ENCODE measurements around the gene PITPNC1.

Gene PITPNC1

DNA sequence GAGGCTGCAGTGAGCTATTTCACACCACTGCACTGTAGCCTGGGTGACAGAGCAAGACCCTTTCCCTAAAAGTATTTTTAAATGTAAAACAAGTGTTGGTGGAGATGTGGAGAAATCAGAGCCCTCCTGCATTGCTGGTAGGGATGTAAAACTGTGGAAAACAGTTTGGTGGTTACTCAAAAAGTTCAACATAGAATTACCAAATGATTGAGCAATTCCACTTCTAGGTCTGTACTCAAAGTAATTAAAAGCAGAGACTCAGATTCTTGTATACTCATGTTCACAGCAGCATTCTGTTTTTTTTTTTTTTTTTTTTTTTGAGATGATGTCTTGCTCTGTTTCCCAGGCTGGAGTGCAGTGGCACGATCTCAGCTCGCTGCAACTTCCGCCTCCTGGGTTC lies 141.8 kb downstream of the PITPNC1 start:
- no peak for DNase-seq (ENCODE audit: low read depth)

GRCh38 chr17:67519801-67520251 lies 142.7 kb downstream of the PITPNC1 start:
- H3K4me3 ChIP-seq (ENCODE audit: low read length), result no peak overlapping the region
- no peak for DNase-seq (ENCODE audit: low read depth)
- no peak for TF ChIP-seq CTCF (IDR thresholded peaks at IDR 0.05; ENCODE audit: insufficient read depth, low read depth, low read length, missing control alignments)

More for the DNA sequence above, 141.8 kb downstream of the PITPNC1 start:
- TF ChIP-seq CTCF (IDR thresholded peaks at IDR 0.05; ENCODE audit: insufficient read depth, low read depth, low read length, missing control alignments), result no peak
- no peak overlapping the region for H3K4me3 ChIP-seq (ENCODE audit: low read length)

DNA sequence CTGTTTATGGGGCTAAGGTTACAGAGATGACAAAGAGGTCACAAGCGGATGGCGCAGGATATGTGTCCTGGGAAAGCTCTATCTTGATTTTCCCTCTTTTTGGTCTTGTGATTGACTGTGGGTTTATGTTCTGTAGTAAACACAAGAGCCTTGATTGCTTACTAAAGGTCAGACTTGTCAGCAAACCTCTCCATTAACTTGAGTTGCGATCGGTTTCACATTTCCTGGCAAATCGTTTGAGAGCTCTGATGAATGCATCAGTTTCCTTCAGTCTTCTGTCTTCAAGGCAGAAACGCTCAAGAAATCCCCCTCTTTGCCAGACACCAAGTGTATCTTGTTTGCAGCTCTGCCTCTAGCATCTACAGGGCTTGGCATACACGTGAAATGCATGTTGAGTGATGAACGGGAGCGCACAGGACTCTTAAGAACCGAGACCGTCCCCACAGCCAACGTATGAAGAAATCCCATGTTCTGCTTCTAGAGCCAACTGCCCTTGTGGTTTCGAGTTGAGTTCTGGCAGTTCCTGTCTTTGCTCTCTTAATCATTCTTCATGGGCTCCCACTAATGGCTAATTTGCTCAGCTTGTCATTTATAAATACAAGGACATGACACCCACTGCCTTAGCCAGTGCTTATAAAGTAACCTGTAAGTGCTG lies 143.3 kb downstream of the PITPNC1 start:
- DNase-seq (ENCODE audit: low read depth), result peak; percentile 24
- H3K4me3 ChIP-seq (ENCODE audit: low read length), result no peak overlapping the region
- TF ChIP-seq CTCF (IDR thresholded peaks at IDR 0.05; ENCODE audit: insufficient read depth, low read depth, low read length, missing control alignments), result no peak

DNA sequence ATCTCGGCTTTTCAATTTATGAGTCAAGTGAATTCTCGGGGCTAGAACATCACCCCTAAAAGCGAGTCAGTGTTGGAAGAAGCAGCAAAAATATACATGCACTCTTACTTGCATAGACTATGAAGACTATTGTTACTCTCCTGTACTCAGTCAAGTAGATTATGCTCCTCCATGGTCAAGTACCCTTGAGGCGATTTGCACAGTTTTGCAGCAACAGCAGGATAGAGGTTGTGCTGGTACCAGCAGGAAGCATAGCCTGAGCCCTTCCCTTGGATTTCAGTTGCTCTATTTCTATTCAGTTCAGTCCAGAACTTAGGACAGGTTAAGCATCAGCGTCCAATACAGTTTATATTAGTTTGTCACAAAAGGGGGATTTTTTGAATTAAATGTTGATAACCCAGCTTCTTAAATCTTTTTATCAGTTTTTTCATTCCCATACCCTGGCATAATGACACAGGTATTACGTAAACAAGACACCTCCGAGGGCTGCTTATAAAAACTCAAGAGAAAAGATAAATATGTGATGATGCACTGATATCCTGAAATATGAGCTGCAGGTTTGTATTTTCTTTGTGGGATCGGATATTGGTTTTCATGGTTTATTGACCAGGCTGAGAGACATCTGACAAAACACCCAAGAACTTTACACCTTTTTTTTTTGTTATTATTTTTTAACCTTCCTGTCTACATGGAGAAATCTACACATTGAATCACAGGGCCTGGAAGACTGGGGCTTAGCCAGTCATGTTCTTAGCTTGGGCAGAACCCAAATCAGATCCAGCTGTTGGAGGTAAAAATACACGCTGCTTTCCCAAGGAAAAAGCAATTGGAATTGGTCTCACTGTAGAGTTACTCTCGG lies 144.1 kb downstream of the PITPNC1 start:
- H3K4me3 ChIP-seq (ENCODE audit: low read length), result no peak overlapping the region
- DNase-seq (ENCODE audit: low read depth), result no peak
- no peak for TF ChIP-seq CTCF (IDR thresholded peaks at IDR 0.05; ENCODE audit: insufficient read depth, low read depth, low read length, missing control alignments)

GRCh38 chr17:67521775-67522069 lies 144.6 kb downstream of the PITPNC1 start:
- no peak overlapping the region for H3K4me3 ChIP-seq (ENCODE audit: low read length)
- no peak for TF ChIP-seq CTCF (IDR thresholded peaks at IDR 0.05; ENCODE audit: insufficient read depth, low read depth, low read length, missing control alignments)
- no peak for DNase-seq (ENCODE audit: low read depth)

DNA sequence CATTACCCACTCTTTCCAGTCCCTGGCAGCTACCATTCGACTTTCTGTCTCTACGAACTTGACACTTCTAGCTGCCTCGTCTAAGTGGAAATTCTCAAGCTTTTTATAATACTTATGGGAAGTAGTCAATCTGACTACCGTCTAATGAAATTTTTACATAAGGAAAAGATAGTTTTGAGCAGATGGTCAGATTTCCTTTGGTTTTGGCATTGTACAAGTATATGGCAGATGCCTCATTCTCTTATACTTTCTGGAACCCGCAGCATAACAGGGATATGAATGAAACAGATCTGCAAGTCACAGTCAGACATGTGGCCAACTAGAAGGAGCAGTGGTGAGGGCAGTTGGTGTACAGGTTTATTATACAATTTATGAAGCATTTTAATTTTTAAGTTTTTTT lies 146.0 kb downstream of the PITPNC1 start:
- H3K4me3 ChIP-seq (ENCODE audit: low read length), result no peak overlapping the region
- DNase-seq (ENCODE audit: low read depth), result no peak
- no peak for TF ChIP-seq CTCF (IDR thresholded peaks at IDR 0.05; ENCODE audit: insufficient read depth, low read depth, low read length, missing control alignments)
